ENCODE measurements around the gene C7orf57.
"Not testable (repeated sequence)": the region's sequence is repeated elsewhere in the genome, so short reads cannot be mapped to it uniquely, and the experiment has no call there.

The C7orf57 gene

DNA sequence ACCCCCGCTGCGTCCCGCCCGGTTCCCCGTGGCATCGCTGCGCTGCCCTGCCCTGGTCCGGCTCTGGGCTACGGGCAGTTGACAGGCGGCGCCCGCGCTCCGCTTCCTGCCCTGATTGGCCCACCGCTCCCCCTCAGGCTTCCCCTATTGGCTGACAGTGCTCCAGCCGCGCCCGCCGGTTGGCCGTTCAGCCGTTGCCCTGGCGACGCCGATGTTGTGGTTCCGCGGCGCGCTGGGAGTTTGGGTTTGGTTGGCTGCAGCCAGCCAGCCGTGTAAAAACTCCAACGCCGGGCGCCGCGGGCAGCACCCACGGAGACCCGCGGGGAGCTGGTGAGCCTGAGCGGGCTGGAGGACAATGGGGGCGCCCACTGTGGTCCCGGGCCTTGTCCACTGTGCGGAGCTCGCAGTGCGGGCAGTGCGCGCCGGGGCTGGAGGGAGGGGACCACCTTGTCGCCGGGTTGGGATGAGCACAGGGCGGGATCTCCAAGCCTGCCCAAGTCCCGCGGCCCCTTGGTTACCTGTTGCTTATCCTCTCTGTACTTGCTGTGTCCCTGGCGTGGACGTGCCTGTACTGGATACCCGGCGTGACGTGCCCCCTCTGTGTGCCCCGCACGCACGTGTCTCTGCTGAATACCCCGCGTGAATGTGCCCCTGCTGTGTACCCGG, at the start of gene C7orf57:
TSS of gene C7orf57 (plus strand) at position 243 of the 666 bp plus-strand sequence. CDS start 766 bp downstream, outside the sequence.
- peak; percentile 87 for DNase-seq

DNA sequence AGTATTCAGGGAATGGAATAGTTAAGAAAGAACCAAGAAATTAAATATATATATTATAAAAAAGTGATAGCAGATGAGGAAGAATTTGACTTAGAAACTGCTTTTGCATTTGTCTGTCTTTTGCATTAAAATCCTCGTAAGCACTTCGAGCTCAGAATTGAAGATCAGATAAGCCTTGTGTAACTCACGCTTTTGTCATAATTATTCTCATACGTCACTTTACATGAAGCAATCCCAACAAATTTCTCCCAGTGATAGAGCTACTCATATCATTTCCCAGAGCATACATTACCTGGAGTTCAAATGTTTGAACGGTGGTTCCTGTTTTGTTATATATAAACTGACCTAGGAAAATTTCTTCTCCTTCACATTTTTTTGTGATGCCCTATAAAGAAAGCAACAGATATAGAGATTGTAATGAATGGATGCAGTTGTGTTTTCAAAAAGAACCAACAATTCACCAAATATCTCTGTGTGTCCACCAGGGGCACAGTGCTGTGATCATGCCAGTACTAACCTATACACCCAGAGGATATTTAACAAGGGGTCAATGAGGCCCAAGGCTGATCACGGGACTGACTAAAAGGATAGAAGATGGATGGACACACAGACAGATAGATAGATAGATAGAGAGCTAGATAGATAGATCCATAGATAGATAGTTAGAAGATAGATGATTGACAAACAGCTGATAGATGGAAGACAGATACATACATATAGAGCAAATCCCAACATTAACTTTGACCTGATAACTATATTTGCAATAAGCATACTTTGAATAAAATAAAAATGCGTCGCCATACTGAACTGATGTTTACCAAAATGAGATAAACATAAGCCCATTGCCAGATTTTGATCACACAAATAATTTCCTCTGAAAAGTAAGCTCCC, 46.6 kb upstream of the C7orf57 start:
- peak; percentile 50 for DNase-seq

DNA sequence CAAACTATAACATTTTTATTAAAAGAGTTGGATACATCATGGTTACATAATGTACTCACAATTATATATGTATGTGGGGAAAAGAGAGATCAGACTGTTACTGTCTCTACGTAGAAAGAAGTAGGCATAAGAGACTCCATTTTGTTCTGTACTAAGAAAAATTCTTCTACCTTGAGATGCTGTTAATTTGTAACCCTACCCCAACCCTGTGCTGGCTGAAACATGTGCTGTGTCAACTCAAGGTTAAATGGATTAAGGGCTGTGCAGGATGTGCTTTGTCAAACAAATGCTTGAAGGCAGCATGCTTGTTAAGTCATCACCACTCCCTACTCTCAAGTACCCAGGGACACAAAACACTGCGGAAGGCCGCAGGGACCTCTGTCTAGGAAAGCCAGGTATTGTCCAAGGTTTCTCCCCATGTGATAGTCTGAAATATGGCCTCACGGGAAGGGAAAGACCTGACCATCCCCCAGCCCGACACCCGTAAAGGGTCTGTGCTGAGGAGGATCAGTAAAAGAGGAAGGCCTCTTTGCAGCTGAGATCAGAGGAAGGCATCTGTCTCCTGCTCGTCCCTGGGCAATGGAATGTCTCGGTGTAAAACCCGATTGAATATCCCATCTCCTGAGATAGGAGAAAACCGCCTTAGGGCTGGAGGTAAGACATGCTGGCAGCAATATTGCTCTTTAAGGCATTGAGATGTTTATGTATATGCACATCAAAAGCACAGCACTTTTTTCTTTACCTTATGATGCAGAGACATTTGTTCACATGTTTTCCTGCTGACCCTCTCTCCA, 45.5 kb upstream of the C7orf57 start:
- not testable (repeated sequence) for DNase-seq

DNA sequence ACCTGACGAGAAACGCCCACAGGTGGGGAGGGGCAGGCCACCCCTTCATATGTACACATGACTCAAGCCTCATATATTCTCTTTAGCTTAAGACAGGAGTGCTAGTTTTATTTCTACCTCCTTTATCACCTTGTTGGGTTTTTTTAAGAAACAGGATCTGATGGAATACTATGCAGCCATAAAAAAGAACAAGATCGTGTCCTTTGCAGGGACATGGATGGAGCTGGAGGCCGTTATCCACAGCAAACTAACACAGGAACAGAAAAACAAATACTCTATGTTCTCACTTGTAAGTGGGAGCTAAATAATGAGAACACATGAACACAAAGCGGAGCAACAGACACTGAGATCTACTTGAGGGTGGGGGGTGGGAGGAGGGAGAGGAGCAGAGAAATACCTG, 44.8 kb upstream of the C7orf57 start:
- no peak for DNase-seq

DNA sequence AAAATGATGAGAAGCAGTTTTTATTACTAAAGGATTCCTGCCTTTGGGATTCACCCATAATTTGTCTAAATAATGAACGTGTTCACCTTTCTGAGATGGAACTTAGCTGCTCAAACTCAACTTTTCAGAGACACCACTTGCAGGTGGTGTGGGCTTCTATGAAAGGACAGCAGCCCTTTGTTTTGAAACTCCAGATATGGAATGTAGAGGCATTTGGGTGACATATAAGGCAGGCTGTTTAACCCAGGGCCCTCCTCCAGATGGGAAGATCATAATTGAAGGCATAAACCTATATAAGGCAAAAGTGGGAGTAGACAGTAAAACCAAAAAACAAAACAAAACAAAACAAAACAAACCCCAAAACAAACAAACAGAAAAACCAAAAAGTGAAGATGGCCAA, 44.1 kb upstream of the C7orf57 start:
- peak; percentile 17 for DNase-seq

DNA sequence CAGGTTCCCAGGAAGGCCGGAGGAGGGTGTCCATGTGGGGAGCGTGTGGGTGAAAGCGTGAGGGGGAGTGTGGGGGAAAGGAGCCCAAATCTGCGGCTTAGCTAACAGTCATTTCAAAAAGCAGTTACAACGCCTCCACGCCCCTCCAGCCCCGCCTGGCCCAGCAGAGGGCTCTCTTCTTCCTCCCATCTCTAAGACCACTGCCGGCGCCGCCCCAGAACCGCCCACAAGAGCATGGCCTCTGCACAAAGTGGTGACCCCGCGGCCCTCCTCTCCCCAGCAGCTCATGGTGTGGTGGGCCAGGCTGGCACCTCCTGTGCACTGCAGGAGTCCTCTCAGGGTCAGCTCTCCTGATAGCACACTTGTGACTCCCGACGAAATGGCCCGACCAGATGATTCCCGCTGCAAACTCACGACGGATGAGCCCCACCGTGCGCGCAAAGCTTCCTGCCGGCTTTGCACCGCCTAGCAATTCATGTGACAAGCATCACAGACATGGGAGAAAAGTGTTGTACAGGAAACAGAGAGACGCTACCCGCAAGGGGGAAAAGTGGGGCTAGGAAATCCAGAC, 43.5 kb upstream of the C7orf57 start:
- peak; percentile 96 for DNase-seq

DNA sequence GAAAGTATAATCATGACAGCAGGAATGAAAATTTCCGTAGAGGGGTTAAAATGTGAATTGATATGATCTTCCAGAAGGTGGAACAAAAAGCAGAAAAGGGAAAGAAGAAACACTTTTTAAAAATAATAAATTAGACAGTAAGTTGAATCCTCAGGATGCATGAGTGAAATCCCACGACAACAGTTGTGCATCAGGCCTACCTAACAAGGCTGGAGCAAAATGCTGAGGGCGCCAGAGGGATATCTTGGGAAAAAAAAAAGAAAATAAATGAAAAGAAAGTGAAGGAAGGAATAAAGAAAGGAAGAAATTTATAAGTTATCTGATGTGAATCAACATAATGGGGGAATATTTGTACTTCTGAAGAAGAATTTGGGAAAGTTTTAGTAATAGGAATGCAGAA, 42.9 kb upstream of the C7orf57 start:
- DNase-seq = peak; percentile 16

DNA sequence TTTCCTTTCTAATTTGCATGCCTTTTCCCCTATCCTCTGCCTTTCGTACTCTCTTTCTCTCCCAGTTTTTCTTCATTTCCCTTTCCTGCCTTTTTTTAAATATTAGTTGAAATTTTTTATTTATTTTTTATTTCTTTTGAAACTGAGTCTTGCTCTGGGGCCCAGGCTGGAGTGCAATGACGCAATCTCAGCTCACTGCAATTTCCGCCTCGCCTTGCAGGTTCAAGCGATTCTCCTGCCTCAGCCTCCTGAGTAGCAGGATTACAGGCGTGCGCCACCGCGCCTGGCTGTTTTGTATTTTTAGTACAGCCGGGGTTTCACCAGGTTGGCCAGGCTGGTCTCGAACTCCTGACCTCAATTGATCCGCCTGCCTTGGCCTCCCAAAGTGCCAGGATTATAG, 35.9 kb upstream of the C7orf57 start:
- DNase-seq = no peak

DNA sequence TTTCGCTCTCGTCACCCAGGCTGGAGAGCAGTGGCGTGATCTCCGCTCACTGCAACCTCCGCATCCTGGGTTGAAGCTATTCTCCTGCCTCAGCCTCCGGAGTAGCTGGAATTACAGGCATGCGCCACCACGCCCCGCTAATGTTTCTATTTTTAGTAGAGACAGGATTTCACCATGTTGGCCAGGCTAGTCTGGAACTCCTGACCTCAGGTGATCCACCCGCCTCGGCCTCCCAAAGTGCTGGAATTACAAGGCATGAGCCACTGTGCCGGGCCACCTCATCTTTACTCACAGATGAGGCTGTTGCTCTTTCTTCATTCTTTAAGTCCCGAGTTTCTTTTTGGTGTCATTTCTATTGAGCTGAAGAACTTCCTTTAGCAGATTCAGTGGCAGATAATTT, 35.2 kb upstream of the C7orf57 start:
- DNase-seq = not testable (repeated sequence)

DNA sequence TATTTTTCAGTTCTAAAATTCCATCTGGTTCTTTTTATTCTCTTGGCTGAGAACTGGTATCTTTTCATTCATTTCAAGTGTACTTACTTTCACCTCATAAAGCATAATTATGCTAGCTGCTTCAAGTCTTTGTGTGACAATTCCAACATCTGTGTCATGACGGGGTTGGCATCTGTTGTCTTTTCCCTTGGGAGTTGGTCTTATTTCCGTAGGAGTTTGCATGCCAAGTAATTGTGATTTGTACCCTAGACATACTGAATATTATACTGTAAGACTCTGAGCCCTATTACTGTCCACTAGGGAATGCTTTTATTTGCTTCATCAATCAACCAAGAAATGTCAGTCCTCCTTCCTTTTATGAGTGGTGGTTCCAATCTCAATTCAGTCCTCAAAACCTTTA, 31.3 kb upstream of the C7orf57 start:
- DNase-seq = no peak

DNA sequence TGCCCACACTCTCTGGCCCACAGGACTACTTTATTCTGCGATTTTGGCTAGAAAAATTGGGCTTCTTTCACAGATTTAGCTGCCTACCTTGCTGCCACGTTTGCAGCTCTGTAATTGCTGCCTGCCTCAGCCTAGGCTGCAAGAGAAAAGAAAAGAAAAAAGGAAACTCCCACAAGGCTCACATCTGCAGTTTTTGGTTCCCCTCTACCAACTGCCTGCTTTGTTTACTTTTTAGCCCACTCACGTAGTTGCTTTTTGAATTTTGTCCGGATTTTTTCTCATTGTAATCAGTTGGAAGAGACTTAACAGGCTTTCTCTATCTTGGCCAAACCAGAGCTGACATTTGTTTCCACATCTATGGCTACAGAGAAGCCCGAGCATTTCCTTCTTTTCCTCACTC, 30.7 kb upstream of the C7orf57 start:
- no peak for DNase-seq

DNA sequence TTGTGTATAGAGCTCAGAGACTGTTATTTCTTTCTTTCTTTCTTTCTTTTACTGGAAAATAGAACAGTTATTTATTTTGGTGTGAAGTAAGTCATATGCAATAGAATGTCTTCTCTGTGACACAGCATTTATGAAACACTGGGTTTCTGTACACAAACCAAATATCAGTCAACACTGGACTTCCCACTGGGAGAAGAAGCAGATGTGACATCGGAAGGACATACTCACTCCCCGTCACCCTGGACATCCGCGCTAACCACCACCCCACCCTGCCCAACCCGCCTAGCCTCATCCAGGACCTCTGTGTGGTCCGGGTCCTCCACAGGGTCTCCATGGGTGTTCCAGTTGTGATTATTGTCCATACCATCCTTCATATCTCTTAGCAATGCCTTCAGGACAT, 28.5 kb upstream of the C7orf57 start:
- no peak for DNase-seq

DNA sequence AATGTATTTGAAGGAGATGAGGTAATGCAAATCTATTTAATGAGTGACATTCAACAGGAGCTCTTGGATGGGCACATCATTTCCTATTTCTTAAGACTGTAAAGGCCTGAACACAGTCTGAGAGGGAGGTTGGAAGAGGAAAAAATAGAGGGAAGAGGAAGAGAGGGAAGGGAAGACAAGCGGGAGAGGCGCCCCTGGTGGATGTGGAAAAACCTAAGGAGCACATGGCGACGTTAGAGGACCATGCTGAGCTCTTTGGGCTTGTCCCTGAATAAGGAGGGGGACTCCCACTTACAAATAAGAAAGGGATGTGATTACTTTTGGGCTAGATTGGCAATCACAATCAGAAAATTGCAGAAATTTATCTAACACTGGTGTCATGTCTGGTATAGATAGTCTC, 26.1 kb upstream of the C7orf57 start:
- no peak for DNase-seq

DNA sequence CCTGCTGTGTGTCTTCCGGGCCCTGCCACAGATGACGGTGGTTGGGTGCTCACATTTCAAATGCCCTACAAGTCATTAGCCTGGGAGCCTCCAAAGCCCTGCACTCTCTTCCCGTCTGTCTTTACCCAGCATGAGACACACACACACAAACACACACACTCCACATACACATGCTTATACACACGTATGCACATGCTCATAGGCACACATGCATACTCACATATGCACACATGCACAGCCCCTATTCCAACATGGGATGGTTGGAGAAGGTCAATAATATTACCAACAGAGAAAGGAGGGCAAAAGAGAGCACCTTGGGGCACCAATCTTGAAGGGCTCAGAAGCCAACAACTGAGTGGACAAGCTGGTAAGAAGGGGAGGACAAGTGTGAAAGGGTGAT, 25.4 kb upstream of the C7orf57 start:
- DNase-seq = no peak

DNA sequence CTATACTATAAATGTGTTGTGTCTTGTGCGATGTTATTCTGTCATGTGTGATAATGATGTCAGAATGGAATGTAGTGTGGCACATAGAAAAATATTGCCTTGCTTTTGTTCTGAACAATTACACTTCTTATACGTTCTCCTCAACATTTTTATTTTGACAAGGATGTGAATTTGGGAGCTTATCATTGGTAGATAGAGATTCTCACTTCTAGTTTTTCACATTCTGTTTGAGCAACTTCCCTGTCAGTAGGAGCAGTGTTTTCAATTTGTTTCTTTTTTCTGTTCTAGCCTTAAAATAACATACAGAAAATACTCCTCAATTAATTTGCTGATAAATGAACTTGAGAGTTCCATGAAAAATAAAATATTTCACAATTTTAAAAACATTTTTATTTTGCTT, 24.0 kb upstream of the C7orf57 start:
- no peak for DNase-seq

DNA sequence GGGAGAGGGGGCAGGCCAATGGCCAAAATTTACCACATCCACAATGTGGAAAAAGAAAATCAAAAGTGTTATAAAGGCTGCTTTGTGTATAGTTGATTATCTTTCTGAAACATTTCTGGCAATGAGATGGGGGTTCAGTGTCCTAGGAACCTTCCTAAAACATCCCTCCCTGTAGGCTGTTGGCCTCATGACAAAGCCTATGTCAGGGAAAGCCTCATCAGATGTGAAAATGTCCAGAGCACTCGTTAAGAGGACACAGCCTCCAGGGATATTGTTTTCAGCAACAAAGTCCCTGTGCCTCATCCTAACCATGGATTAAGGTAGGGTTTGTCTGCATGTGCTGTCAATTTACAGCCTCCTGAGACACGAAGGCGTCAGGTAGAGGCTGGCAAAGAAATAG, 23.4 kb upstream of the C7orf57 start:
- no peak for DNase-seq

DNA sequence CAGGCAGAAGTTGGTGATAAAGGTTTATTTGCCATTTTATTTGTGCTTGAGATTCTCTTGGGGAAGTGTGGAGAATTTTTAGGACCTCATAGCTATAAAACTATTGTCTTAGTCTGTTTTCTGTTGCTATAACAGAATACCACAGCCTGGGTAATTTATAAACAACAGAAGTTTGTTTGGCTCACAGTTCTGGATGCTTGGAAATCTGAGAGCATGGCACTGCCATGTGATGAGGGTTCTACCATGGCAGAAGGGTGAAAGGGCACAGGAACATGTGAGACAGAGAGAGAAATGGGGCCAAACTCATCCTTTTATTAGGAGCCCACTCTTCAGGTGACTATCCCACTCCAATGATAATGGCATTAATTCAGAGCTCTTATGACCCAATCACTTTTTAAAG, 18.7 kb upstream of the C7orf57 start:
- no peak for DNase-seq

DNA sequence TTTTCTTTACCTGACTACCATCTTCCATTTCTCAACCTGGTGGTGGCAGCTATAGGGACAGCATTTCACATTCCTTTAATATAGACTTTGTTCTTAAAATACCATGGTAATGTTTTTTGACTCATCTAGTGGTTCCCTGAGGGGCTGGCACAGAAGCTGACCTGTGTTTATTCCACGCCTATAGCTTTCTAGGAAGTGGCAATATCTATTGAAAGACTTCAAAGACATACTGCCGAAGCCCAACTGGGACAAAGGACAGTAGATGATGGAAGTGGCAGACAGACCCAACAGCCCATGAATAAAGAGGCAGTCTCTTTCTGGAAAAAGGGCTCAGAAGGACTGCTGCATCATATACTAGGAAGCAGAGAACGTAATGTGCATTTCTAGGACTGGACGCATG, 17.7 kb upstream of the C7orf57 start:
- DNase-seq = no peak

DNA sequence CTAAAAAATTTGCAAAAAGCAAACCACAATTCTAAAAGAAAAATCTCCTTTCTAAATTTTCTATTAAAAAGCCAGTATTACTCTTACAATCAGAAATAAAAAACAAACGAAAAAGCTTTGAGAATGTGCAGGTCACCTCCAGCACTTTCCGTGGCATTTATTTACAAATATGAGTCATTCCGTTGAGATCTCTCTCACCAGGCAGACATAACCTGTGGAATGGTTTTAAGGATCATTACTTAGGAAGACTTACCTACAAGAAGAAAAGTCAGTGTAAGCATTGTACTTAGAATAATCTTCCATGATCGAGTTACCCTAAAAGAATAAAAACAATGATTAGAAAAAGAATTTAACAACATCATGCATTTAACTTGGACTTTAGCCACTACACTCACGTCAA, 9.7 kb upstream of the C7orf57 start:
- no peak for DNase-seq

DNA sequence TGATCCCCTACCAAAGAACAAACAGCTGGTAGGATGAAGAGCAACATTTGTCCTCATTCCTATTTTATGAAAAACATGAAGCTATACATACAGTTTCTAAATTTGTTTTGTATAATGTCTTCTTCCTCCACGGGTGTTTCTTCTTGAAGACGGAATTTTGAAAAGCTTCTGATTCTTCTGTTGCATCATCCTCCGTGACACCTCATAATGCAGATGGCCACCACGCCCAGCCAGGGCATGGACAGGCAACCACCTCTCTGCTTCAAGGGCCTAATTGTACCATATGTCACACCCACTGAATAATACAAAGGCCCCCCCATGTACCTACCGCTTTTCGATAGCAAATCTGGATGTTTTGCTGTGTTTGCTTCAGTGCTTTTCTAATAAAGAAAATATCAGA, 6.4 kb upstream of the C7orf57 start, which contains the start of gene SUN3:
TSS of gene SUN3 (minus strand) at position 170 of the 400 bp plus-strand sequence. CDS start at position 1, 169 bp downstream.
- DNase-seq = no peak

DNA sequence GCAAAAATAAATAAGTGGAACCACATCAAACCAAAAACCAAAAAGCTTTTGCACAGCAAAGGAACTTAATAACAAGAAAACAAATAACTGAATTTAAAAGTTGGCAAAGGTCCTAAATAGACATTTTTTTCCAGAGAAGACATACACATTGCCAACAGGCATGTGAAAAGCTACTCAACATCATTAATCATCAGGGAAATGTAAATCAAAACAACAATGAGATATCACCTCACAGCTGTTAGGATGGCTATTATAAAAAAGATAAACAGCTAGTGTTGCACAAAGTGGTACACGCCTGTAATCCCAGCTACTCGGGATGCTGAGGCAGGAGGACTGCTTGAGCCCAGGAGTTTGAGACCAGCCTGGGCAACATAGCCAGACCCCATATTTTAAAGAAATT, 4.2 kb upstream of the C7orf57 start:
- no peak for DNase-seq

DNA sequence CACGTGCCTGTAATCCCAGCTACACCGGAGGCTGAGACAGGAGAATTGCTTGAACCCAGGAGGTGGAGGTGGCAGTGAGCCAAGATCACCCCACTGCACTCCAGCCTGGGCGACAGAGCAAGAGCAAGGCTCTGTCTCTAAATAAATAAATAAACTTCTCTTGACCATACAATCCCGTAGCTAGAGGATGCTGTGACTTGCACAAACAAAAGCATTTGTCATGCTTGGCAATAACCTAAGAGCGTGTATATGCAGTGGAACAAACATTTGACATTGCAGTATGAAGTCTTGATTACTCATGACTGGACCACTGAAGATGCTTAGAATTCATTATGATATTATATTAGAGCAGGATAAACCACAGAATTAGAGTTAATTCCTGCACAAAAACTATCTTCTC, 1.4 kb upstream of the C7orf57 start:
- DNase-seq = no peak

DNA sequence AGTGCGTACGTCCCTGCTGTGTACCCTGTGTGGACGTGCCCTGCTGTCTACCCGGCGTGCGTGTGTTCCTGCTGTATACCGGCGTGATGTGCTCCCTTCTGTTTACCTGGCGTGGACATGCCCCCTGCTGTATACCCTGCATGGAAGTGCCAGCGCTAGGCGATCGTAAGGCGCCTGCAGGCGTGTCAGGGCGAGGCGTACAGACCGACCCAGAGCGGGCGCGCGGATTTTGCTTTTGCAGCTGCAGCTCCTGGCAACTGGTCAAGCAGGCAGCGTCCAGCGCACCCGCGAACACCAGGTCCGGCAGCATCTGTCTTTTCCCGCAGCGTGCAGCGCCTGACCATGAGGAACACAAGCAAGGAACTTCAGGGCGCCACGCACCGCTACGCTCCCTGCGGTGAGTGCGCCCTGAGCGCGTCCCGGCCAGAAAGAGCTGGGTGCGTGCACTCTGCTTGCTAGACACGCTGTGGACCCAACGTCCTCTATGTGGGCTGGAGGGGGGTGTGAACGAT, 680 bp downstream of the C7orf57 start:
- peak; percentile 17 for DNase-seq

All from hematopoietic multipotent progenitor cell treated with erythropoietin and hydrocortisone succinate and interleukin-3 and kit ligand, for 4 days (in vitro differentiated cells).